NCI-H187 (cell line): ENCODE measurements around the gene ASAP2.

Experiments used
- DNase-seq, 2 experiments: peaks; one replicate each; lab custom pipeline; 2025; lab: John Stamatoyannopoulos, UW

ASAP2 gene

DNA sequence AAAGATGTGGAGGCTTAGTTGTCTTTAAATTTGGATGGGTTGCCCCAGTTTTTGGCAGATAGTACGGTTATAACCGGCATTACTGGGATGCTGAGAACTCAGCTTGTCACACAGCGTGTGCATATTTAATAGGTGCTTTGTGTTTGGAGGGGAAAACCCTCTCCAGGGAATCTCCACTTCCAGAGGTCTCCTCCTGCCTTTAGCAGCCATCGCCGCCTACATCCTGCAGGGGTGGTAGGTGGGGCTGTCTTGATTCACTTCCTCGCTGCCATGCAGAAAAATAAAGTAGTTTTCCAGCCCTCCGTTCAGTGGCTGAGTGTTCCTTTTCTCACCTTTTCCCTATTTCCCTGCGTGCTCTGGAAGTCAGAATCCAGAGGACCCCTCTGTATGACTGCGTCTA, 140.3 kb downstream of the ASAP2 start:
- DNase-seq = no peak

DNA sequence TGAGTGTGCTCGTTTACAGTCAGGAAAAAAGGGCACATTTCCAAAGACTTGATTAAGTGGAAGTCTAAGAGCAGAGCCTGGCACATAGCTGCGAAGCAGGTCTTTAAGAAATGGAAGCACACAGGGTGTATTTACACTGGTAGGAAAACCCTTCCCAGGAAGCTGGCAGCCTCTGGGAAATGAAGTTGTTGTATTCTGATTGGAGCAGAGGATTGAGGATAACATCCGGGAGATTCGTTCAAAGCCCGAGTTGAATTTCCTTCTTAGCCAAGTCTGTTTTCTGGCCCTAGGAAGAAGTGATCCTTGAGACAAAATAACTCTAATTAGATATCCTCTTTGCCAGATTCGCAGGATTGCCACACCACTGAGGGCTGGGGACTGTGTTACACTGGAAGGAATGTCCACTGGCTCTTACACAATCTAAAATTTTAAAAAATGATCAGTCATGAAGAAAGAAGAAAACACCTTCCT, 140.8 kb downstream of the ASAP2 start:
- no peak for DNase-seq

DNA sequence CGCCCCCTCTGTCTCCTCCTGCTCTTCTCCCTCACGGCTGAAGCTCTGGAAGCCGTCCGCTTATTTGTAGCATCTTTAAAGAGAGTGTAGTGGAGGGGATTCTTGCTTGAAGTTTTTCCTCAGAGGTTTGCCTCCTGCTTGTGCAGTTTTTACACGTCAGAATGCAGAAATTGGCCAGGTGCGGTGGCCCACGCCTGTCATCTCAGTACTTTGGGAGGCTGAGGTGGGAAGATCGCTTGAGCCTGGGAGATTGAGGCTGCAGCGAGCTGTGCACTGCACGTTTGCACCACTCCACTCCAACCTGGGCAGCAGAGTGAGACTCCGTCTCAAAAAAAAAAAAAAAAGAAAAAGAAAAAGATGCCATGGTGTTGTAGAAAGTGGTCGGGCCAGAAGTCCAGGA, 147.7 kb downstream of the ASAP2 start:
- no peak for DNase-seq

DNA sequence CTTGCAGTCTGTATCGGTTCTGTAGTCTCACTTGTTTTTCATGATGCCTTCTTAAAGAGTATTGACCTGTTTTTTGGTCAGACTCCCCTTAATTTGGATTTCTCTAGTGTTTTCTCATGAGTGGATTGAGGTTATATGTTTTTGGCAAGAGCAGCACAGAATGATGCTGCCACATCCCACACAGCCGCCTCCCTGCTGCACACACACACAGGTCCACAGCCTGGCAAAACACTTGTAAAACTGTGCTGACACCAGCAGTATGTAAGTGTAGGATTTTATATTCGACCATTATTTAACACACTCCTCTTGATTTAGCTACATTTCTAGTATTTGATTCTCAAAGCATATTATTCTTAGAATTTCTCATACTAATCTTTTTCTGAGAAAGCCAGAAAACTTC, 148.7 kb downstream of the ASAP2 start:
- DNase-seq = no peak

DNA sequence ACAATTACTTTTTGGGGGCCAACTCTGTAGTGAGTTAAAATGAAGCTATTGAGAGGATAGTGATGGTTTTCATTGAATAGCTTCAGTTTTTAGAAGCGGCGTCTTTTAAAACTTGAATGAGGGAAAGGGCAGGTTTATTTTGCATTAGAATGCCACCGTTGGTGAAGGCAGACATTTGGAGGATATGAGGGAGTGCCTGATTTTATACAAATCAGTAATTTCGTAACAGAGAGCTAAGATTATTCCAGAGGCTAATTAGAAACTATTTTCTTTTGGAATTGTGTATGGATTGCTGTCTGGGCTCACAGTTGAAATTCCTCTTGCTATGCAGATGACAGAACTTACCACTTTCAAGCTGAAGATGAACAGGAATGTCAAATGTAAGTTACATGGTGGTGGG, 149.1 kb downstream of the ASAP2 start:
- DNase-seq = no peak

DNA sequence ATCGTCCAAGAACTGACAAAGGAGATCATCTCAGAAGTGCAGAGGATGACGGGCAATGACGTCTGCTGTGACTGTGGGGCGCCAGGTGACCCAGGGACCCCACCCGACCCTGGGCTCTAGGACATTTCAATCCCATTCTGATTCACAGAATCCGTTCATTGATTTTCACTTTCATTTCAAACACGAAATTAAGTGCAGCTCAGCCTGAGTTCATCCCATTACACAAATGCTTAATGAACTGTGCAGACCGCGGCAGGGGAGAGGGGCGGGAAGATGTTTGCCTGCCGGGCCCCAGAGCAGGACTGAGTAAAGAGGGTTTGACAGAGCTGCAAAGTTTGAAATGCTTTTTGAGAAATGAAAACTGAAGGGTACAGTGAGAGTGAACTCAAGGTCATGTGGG, 149.6 kb downstream of the ASAP2 start:
- DNase-seq = no peak

DNA sequence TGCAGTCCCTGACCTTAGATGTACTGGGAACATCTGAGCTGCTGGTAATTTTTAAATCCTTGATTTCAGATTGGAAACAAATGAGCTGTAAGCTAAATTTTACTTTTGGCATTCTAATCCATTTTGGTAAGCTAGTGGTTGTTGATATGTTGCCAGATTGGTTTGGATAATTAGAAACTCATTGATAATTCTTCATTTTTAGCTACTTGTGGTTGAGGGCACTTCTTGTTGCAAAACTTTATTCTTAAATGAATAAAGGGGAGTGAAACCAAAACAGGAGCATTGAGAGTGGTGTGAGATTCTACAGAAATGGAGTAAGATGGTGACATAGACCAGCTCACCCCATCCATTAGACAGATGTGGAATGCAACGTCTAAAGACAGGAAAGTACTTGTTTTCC, 152.2 kb downstream of the ASAP2 start:
- no peak for DNase-seq

DNA sequence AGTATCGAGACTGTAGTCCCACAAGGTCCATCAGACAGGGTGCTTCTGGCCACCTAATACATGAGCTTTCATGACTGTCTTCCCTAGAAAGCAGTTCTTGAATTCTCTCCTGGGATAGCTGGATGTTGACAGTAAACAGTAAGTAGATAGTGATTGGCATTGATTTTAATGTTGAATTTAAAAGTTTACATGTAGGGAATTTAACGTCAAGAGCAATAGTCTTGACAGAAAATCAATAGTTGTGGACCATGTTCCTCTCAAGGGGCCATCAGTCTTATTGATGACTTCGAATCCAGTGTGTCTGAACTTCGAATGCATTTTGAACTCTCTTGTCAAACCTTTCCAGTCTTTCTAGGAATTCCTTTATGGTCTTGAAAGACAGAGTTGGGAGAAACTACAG, 152.9 kb downstream of the ASAP2 start:
- DNase-seq = no peak

DNA sequence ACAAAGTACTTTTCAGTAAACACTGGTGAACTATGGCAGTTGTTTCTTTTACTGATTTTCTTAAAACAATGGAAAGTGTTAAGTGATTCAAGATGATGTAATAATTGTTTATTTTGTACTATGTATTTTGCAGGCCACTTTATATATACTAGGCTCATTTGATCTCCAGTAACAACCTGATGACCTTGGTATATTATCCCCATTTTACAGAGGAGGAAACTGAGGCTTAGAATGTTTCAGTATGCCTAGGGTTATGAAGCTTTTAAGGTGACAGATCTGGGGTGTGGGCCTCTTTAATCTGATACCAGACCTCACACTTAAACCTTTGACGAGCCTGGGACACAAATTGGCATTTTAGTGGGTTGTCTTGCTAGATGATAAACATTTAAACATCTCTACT, 153.5 kb downstream of the ASAP2 start:
- DNase-seq = no peak

DNA sequence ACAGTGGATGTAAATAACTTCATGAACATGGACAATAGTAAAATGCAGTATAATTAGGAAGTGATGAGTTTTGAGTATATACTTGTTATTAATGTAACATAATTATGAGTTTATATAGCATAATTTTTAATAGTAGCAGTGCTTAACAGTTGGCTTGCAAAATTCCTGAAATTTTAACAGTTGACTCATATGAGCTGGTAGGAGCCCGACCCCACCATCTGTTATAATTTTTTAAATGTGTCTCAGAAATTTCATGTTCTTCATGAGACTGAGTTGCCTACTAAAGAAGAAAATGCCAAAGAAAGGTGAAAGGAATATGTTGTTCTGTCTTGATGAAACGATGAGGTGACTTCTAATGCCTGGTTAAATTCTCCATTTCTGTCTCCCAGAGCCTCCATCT, 154.1 kb downstream of the ASAP2 start:
- DNase-seq = no peak

DNA sequence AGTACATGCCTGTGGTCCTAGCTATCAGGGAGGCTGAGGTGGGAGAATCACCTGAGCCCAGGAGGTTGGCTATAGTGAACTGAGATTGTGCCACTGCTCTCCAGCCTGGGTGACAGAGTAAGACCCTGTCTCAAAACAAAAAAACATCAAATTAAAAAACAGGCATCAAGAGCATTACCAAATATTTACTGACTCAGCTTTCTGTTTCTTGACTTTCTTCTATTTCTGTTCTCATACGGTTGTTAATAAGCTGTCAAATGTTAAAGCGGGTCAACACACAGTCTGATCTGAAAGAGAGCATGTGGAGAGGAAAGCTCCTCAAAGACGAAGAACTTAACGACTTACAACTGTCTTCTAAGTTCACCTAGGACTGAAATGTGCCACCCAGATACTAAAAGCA, 157.8 kb downstream of the ASAP2 start:
- no peak for DNase-seq

DNA sequence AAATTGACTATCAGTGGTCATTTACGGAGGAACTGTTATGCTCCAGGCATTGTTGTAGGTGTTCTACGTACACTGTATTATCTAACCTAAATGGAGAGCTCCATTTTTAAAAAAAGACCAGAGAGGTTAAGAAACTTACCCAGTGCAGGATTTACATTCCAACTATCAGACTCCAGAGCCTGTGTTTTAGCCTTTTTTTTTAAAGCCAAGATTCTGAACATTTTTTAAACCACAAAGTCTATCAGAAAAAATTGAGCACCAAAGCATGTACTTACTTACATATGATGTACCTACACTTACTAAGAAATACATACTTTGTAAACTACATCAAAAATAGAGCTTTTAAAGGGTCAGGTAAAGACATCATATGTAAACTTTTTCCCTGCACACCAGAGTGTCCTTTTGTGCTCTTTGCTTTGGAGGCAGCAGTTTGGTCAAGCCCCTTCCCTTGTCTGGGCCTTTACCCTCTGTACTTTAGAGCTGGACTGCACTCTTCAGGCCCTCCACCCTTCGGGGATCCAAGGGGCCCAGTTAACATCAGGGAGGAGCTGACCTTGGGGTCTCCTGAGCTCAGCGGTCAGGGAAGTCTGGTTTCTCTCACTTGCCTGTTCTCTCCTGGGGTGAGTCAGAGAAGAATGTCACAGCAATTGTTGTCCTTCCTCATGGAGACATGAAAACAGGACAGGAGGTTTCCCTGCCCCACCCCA, 158.3 kb downstream of the ASAP2 start:
- DNase-seq = no peak

DNA sequence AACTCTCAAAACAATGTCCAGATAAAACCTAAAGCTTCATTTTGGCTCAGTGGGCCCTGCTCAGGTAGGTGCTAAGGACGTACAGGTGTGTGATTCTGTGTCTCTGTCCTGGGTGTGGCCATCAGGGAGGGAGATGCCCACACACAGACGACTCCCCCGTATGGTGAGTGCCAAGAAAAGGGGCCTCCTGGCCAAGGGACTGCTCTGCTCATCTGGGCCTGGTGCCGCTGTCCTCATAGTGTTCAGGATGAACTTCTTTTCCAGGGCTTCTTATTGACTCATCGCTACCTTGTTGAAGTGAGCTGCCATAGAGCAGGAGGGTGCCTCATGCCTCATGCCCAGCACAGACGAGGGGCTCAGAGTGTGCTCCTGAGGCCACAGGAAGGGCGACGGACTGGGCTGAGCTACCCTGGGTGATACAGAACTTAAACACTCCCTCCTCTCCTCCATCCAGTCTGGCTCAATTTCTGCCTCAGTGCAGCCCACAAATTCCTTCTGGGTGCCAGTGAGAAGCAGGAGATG, 158.9 kb downstream of the ASAP2 start:
- DNase-seq = no peak

DNA sequence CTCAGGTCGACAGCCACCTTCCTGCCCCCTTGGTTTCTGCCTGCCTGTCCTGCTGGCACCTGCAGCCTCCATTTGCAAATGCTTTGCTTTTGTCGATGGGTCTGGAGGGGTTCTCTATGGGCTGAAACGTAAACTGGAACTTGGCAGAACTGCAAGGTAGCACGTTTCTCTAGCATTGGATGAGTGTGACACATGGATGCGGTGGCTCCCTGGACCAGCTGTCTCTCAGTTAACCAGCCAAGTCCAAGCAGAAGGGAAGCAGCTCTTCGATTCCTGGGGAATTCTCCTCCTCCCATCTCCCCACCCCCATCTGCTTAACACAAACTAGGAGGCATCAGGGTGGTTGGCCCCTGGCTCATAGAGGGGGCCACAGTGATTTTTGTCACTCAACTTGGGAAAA, 159.4 kb downstream of the ASAP2 start:
- DNase-seq = no peak

DNA sequence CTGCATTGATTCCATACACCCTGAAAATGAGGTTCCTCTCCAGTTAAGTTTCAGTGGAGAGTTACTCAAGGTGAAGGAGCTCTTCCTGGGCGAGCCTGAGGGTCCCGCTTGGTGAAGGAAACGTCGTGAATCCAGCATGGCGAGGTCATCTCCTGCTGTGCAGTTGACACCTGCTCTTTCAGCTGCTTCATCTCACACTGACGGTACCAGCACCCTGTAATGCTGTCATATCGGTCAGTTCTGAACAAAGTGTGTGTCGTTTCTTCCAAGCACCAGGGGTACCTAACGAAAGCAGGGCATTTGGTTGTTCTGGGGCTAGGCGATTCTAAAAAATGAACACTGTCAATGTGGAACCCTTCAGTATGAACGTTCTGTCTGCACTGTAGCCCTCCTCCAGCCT, 164.1 kb downstream of the ASAP2 start:
- no peak for DNase-seq

DNA sequence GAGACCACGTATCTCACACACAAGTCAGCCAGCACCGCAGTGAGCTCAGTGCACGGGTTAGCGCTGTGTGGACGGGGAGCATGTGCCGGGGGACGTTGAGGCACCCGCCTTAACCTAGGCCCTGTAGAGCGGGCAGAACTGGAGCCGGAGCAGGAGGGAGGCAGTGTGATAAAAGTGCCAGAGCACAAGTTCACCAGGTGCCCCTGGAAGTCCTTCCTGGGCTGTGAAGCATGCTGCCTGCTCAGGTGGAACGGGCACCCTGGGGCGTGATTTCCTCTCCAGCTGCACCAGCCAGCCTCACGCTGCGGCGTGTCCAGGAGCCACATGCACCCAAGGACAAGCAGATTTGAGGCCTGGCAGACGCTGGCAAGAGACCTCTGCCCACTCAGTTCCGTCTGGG, 166.4 kb downstream of the ASAP2 start:
- no peak for DNase-seq

DNA sequence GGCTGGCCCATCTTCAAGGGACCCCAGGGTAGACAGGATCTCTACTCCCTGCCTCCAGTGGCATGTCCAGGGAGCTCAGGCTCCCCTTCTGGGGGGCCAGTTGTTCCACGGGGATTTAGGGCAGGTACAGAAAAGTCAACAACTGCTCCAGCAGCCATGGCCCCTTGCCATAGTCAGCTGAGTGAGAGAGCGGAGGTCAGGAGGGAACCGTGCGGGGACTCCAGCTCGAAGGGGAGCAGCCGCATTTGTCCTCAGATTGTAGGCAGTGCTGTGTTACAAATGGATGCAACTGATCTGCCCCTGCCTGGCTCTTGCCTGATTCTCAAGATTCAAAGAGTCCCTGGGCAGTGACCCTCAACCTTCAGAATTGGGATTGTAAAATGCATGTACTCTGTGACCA, 166.9 kb downstream of the ASAP2 start:
- DNase-seq = no peak

DNA sequence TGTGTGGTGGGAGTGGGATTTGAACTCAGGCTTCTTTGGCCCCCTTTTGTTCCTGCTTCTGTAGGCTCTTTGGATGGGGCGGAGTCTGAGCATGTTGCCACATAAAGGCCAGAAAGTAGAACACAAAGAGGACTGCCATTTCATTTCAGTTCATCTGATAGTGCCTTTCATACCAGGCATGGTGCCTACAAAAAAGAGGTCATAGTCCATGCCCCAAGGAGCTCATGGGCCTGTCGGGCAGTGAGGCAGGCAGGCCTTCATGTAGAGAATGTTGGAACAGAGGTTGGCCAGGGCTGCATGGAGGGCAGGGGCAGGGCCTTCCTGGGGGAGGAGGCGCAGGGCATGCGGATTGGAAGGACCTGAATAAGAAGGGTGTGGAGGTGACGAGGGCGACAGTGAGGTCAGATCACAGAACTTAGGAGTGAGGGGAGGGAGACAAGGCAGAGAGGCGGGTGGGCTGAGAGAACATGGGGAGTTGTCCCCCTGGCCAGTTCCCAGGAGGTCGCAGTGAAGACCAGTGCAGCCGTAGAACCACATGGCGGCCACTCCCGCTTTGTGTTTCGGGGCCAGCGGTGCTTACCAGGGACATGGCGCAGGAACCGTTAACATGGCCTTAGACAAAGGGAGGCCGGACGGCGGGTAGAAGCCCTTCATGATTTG, 167.6 kb downstream of the ASAP2 start:
- DNase-seq = no peak

DNA sequence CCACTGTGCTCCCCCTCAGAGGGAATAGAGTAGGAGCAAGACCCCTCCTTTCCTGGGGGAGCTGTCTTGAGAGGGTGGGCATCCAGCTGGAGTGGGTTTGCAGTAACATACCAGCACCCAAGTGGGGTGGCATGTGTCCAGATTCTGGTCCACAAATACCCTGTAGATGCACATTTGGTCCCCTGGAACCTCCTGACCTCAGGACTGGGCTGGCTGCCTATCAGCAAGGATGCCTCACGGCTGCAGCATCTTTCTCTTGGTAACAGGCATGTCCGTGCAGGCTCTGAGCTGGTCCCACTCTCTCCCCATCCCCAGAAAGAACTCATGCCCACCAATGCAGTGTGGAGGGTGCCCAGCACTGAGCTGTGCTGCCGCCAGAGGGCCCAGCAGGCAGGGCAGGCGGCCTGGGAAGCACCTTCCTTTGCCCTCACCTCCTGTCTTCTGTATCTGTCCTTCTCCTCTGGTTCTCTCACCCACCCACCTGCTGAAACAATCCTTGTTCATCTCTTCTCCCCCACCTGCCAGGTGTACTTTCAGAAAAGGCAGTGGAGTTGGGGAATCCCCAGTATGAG, 169.3 kb downstream of the ASAP2 start:
- DNase-seq = no peak

DNA sequence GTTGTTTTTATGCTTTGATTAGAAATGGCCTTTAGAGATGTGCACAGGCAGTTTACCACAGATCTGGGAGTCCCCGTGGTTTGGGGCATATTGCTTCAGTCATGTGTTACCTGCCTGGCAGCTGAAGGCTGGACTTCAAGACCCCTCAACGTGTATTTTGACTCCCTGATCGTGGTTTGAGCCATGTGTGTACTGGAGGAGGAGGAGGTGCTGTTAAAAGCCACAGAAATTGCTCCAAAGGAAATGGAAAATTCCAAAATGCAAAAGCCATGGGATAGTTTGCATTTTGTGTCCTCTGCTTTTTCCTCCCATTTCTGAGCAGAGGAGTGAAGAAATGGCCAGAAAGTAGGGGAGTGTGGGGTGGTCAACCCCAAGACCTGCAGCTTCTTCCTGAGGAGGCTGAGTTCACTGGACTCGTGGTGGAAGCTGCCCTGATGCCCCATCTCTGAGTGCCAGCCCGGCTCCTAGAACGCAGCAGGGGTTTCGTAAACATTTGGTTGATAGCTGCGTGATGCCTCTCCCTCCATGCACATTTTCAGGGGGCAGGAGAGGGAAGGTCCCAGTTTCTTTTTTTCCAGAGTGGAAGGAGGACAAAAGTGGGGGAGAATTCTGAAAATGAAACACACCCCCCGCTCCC, 171.0 kb downstream of the ASAP2 start:
- no peak for DNase-seq

DNA sequence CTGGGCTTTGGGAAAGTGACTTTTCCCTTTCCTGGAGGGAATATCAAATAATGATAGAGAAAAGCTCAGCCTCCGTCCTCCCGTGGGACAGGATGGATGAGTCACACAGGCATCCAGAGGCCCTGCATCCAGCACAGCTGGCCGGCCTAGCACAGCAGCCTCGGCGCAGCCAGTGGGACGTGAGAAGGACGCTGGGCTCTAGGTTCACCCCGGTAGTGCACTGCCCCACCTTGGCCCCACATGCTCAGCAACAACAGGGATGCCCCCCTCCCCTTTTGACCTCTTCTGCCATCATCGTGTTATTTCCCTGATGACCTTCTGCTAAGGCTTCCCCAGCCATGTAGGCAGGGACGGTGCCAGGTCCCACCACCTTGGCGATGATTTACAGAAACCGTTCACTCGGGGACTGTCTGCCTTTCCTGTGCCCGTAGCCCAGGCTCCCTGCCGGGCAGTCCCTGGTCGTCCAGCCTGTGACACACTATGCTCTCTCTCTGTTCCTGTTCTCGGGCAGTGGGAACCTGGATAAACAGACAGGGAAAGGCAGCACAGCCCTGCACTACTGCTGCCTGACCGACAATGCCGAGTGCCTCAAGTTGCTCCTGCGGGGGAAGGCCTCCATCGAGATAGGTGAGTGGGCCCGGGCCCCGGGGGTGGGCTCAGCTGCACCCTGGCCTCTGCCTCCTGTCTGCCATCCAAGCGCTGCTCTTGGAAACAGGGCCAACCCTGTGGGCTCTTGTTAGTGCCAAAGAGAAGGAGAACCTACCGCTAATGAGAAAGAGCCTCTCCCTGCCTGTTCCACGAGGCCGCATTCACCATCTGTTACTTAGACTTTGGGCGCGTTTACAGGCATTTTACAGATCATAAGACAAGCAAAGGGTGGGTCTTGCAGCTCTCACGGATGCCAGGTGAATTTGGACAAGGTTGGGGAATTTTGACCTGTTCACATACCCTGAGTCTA, 172.1 kb downstream of the ASAP2 start:
- DNase-seq = no peak

DNA sequence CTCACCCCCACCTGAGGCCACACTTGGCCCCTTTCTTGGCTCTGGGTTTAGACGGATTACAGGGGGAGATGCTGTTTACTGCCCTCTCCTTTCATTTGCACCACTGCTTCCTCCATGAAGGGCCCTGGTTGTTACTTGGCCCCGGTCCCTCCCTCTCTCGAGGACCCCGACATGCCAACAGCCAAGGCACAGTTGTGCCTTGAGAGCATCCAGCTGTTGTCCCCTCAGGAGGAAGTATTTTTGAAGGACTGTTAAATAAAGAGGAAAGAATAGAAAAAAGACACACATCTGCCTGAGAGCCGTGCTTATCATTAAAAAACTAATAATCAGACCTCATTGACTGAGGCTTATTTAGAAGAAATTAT, 172.8 kb downstream of the ASAP2 start:
- DNase-seq = no peak
